ENCODE data around the gene ZNF827.

ZNF827 gene

GRCh38 chr4:145891958-145892357 is 46.7 kb downstream of the ZNF827 start:
- DNase-seq (ENCODE audit: low read depth): no peak

GRCh38 chr4:145890689-145891088 is 47.9 kb downstream of the ZNF827 start:
- DNase-seq (ENCODE audit: low read depth): no peak

GRCh38 chr4:145888393-145888792 is 50.2 kb downstream of the ZNF827 start:
- DNase-seq (ENCODE audit: low read depth): no peak

- DNase-seq (ENCODE audit: low read depth): no peak
Observed at GRCh38 chr4:145887241-145887991, 51.2 kb downstream of the ZNF827 start.

- no peak for DNase-seq (ENCODE audit: low read depth)
Observed at GRCh38 chr4:145886871-145887240, 51.8 kb downstream of the ZNF827 start.

GRCh38 chr4:145885666-145886065 is 53.0 kb downstream of the ZNF827 start:
- no peak for DNase-seq (ENCODE audit: low read depth)

GRCh38 chr4:145884775-145885174 is 53.8 kb downstream of the ZNF827 start:
- no peak for DNase-seq (ENCODE audit: low read depth)

- no peak for DNase-seq (ENCODE audit: low read depth)
Observed at GRCh38 chr4:145883101-145883694, 55.4 kb downstream of the ZNF827 start.

- DNase-seq (ENCODE audit: low read depth): no peak
Observed at GRCh38 chr4:145882604-145883003, 56.0 kb downstream of the ZNF827 start.

GRCh38 chr4:145881989-145882388 is 56.6 kb downstream of the ZNF827 start:
- no peak for DNase-seq (ENCODE audit: low read depth)

GRCh38 chr4:145881576-145881975 is 57.0 kb downstream of the ZNF827 start:
- DNase-seq (ENCODE audit: low read depth): no peak

- DNase-seq (ENCODE audit: low read depth): no peak
Observed at GRCh38 chr4:145880355-145880960, 58.2 kb downstream of the ZNF827 start.

- no peak for DNase-seq (ENCODE audit: low read depth)
Observed at GRCh38 chr4:145879598-145879997, 59.0 kb downstream of the ZNF827 start.

- DNase-seq (ENCODE audit: low read depth): no peak
Observed at GRCh38 chr4:145878501-145879435, 59.9 kb downstream of the ZNF827 start.

GRCh38 chr4:145876531-145877180 is 62.0 kb downstream of the ZNF827 start:
- no peak for DNase-seq (ENCODE audit: low read depth)

GRCh38 chr4:145873901-145874300 is 64.7 kb downstream of the ZNF827 start:
- no peak for DNase-seq (ENCODE audit: low read depth)

GRCh38 chr4:145871209-145871608 is 67.4 kb downstream of the ZNF827 start:
- no peak for DNase-seq (ENCODE audit: low read depth)

- no peak for DNase-seq (ENCODE audit: low read depth)
Observed at GRCh38 chr4:145870155-145871020, 68.2 kb downstream of the ZNF827 start.

- DNase-seq (ENCODE audit: low read depth): no peak
Observed at GRCh38 chr4:145868637-145869409, 69.8 kb downstream of the ZNF827 start.

- no peak for DNase-seq (ENCODE audit: low read depth)
Observed at GRCh38 chr4:145867406-145867805, 71.2 kb downstream of the ZNF827 start.
